Endothelial cell of umbilical vein (primary cell): Measurements from ENCODE around the gene RHEX. TPM values are rescaled to one million over a fixed set of nuclear protein-coding genes. Genes with fewer than 3 reads are reported as not detected.

Experiments
- BruUV-seq: library from RNA; stranded (reverse); fragments of 400-500 nt; replicated peaks from 2 replicates; lab custom pipeline; 2021; lab: Mats Ljungman, UMichigan
- CTCF ChIA-PET: fragments of 300-600, 350-600 bp; sonication (Branson Sonifier 250); formaldehyde crosslinking; loops from one replicate; lab custom pipeline; 2021; ENCODE audit warnings: antibody characterized with exemption, inconsistent platforms; lab: Charles Lee
- POLR2A ChIA-PET: fragments of 300-600, 350-600 bp; sonication (Branson Sonifier 250); formaldehyde crosslinking; loops from one replicate; lab custom pipeline; 2021; ENCODE audit warnings: antibody characterized with exemption, inconsistent platforms; lab: Charles Lee
- DNase-seq: peaks from one replicate; pipeline ENCODE4 v3.0.0-alpha.2; 2011; ENCODE audit warnings: low read depth, low spot score
- FAIRE-seq: peaks from 2 replicates; lab custom pipeline; 2011; peaks lifted over from hg19 to GRCh38; lab: Jason Lieb, UNC
- H2AFZ ChIP-seq: 2 replicates; pipeline ENCODE4 v1.6.0; 2012; ENCODE audit warnings: low read depth, low read length, control low read depth, inconsistent platforms
- H3K27ac ChIP-seq: 2 replicates; pipeline ENCODE4 v1.5.1; 2011; ENCODE audit warnings: low read depth, mild to moderate bottlenecking, control low read depth, low read length, moderate library complexity; ENCODE audit not compliant: insufficient read depth
- H3K27me3 ChIP-seq, 2 experiments: 2 replicates each; pipeline versions ENCODE4 v1.6.0 to v1.6.1; 2011; ENCODE audit warnings: low read length in 2 of 2, mixed read lengths in 1 of 2; ENCODE audit not compliant: control insufficient read depth in 2 of 2, insufficient read depth in 2 of 2
- H3K36me3 ChIP-seq, 2 experiments: 2 replicates in 1 of 2; 3 replicates in 1 of 2; pipeline ENCODE4 v1.5.1; 2011; ENCODE audit warnings: low read length in 2 of 2, mild to moderate bottlenecking in 1 of 2, moderate library complexity in 1 of 2; ENCODE audit not compliant: control insufficient read depth in 2 of 2, insufficient read depth in 2 of 2; ENCODE audit errors: extremely low read depth in 1 of 2
- H3K4me1 ChIP-seq: 3 replicates; pipeline ENCODE4 v1.5.1; 2011; ENCODE audit warnings: mild to moderate bottlenecking, low read length; ENCODE audit not compliant: control insufficient read depth, insufficient read depth; ENCODE audit errors: extremely low read depth
- H3K4me2 ChIP-seq: 2 replicates; pipeline ENCODE4 v1.6.1; 2011; ENCODE audit warnings: low read length, control low read depth, mixed read lengths; ENCODE audit not compliant: insufficient read depth
- H3K4me3 ChIP-seq, 3 experiments: fragments of 200-600 bp in 1 of 3; sonication (generic), shearing (Covaris generic) in 1 of 3; replicated peaks in 1 of 3; 2 replicates each; pipeline ENCODE4 v1.5.1; 2011 to 2016; ENCODE audit warnings: control low read depth in 3 of 3, low read length in 3 of 3, mild to moderate bottlenecking in 2 of 3, inconsistent platforms in 1 of 3, low read depth in 1 of 3, moderate library complexity in 1 of 3; ENCODE audit not compliant: insufficient read depth in 1 of 3
- H3K79me2 ChIP-seq: 2 replicates; pipeline ENCODE4 v1.6.0; 2012; ENCODE audit warnings: low read length, inconsistent platforms; ENCODE audit not compliant: control insufficient read depth, insufficient read depth
- H3K9ac ChIP-seq: replicated peaks from 2 replicates; pipeline ENCODE3; 2011; ENCODE audit warnings: low read length, control low read depth; ENCODE audit not compliant: insufficient read depth; ENCODE audit errors: extremely low read depth
- H3K9me1 ChIP-seq: replicated peaks from 3 replicates; pipeline ENCODE4 v1.6.0; 2011; ENCODE audit warnings: mild to moderate bottlenecking, low read length; ENCODE audit not compliant: control insufficient read depth, insufficient read depth; ENCODE audit errors: extremely low read depth
- H3K9me3 ChIP-seq: replicated peaks from 2 replicates; pipeline ENCODE4 v1.5.1; 2012; ENCODE audit warnings: low read length, inconsistent platforms; ENCODE audit not compliant: control insufficient read depth, insufficient read depth
- H4K20me1 ChIP-seq: replicated peaks from 2 replicates; pipeline ENCODE3; 2011; ENCODE audit warnings: mild to moderate bottlenecking, low read length; ENCODE audit not compliant: control insufficient read depth, insufficient read depth; ENCODE audit errors: extremely low read depth
- EZH2 ChIP-seq: IDR thresholded peaks from 2 replicates; pipeline ENCODE4 v1.6.1; 2012; ENCODE audit warnings: borderline replicate concordance, low read depth, mild to moderate bottlenecking, moderate library complexity, low read length, inconsistent platforms; ENCODE audit not compliant: severe bottlenecking
- FOS ChIP-seq: IDR thresholded peaks from 2 replicates; pipeline ENCODE4 v1.6.1; 2011; ENCODE audit warnings: mild to moderate bottlenecking, low read length, moderate library complexity, borderline replicate concordance; ENCODE audit not compliant: insufficient read depth
- GATA2 ChIP-seq: IDR thresholded peaks from 2 replicates; pipeline ENCODE4 v1.7.0; 2011; ENCODE audit warnings: low read depth, mild to moderate bottlenecking, moderate library complexity, mixed read lengths, low read length; ENCODE audit not compliant: insufficient read length, insufficient read depth
- JUN ChIP-seq: IDR thresholded peaks from 2 replicates; pipeline ENCODE4 v1.6.1; 2011; ENCODE audit warnings: borderline replicate concordance, low read depth; ENCODE audit not compliant: insufficient read length, insufficient read depth
- MAX ChIP-seq: IDR thresholded peaks from 2 replicates; pipeline ENCODE4 v1.6.1; 2011; ENCODE audit not compliant: insufficient read depth, insufficient read length
- MYC ChIP-seq: IDR thresholded peaks from one replicate; pipeline ENCODE4 v1.6.1; 2011; ENCODE audit warnings: mild to moderate bottlenecking, low read depth, low read length
- POLR2A ChIP-seq: IDR thresholded peaks from 2 replicates; pipeline ENCODE4 v1.6.1; 2012; ENCODE audit warnings: low read depth, mild to moderate bottlenecking, control low read depth, low read length
- POLR2AphosphoS5 ChIP-seq: IDR thresholded peaks from 2 replicates; pipeline ENCODE4 v1.6.1; 2012; ENCODE audit warnings: low read depth, mild to moderate bottlenecking, control low read depth, low read length, moderate library complexity; ENCODE audit not compliant: insufficient read depth
- dilution Hi-C: fragments of 300-500 bp; cut with MboI; formaldehyde crosslinking; loops from one replicate; pipeline ENCODE4 v1.15.0; 2019; ENCODE audit warnings: low sequenced_read_pairs; ENCODE audit not compliant: extremely low pct_ligation_motif_present
- intact Hi-C: fragments of 100-400 bp; cut with micrococcal nuclease; formaldehyde crosslinking; loops from one replicate; pipeline ENCODE4 v1.10.0; 2022
- polyA plus RNA-seq, 4 experiments: library from polyadenylated mRNA; depleted of rRNA in 3 of 4; stranded (reverse) in 3 of 4; unstranded in 1 of 4; fragments of >200 nt; gene quantifications; 2 replicates each; pipeline versions ENCODE4 v1.2.1 to v1.2.3, GENCODE V29; 2011 to 2012; ENCODE audit warnings: missing spikeins in 1 of 4
- total RNA-seq: library from RNA; stranded (reverse); gene quantifications from 2 replicates; pipeline ENCODE4 v1.2.3, GENCODE V29; 2021
- TF ChIP-seq, protein P1 (sequence below), 2 donors: IDR thresholded peaks; 1 replicate in 1 of 2; 2 replicates in 1 of 2; pipeline ENCODE4 v1.5.1; 2011; ENCODE audit warnings: low read length in 2 of 2, mild to moderate bottlenecking in 2 of 2, moderate library complexity in 2 of 2, control low read depth in 1 of 2, inconsistent platforms in 1 of 2, low read depth in 1 of 2; ENCODE audit not compliant: insufficient read depth in 1 of 2; ENCODE audit errors: extremely low read depth in 1 of 2

Gene RHEX
- total and polyA plus RNA-seq, 2 donors (not counting 3 experiments of a cell fraction or from before 2014, with no cell fraction given), result not detected

- no peak for DNase-seq
- no peak for FAIRE-seq
- no peaks in the 10 kb centered on the region for H3K36me3 ChIP-seq
- BruUV-seq, result no TSS peak
- H4K20me1 ChIP-seq, result no peaks in the 10 kb centered on the region
- H3K4me2 ChIP-seq, result no peak overlapping the region
- H3K79me2 ChIP-seq, result no peaks in the 10 kb centered on the region
- H3K27me3 ChIP-seq, result peaks cover 0 to 2% of the 10 kb centered on the region in 2 experiments
- no peak overlapping the region for H3K4me3 ChIP-seq
- dilution Hi-C loops (loop anchor here (25.0 kb wide), 1 partner anchor 124 kb away; no protein-coding TSS in a partner anchor), intact Hi-C loops (no loop called here)
- H3K9ac ChIP-seq, result no peak overlapping the region
- H3K27ac ChIP-seq, result no peak overlapping the region
- no peak for TF ChIP-seq JUN
- no peak for TF ChIP-seq POLR2AphosphoS5
- TF ChIP-seq MAX, result no peak
- no peak for TF ChIP-seq MYC
- no peak for TF ChIP-seq FOS
- no peak for TF ChIP-seq POLR2A
- TF ChIP-seq EZH2, result no peak
- no peak for TF ChIP-seq GATA2
- TF ChIP-seq, protein P1, sequence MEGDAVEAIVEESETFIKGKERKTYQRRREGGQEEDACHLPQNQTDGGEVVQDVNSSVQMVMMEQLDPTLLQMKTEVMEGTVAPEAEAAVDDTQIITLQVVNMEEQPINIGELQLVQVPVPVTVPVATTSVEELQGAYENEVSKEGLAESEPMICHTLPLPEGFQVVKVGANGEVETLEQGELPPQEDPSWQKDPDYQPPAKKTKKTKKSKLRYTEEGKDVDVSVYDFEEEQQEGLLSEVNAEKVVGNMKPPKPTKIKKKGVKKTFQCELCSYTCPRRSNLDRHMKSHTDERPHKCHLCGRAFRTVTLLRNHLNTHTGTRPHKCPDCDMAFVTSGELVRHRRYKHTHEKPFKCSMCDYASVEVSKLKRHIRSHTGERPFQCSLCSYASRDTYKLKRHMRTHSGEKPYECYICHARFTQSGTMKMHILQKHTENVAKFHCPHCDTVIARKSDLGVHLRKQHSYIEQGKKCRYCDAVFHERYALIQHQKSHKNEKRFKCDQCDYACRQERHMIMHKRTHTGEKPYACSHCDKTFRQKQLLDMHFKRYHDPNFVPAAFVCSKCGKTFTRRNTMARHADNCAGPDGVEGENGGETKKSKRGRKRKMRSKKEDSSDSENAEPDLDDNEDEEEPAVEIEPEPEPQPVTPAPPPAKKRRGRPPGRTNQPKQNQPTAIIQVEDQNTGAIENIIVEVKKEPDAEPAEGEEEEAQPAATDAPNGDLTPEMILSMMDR (IDR thresholded peaks at IDR 0.05; ENCODE audit: extremely low read depth in 1 of 2, insufficient read depth in 1 of 2, low read depth in 1 of 2, low read length in 2 of 2), result no peak
- H2AFZ ChIP-seq, result no peak overlapping the region
- peaks cover 5% of the 10 kb centered on the region for H3K4me1 ChIP-seq
- no peaks in the 10 kb centered on the region for H3K9me3 ChIP-seq
- ChIA-PET POLR2A (no interaction called here), CTCF (interaction anchor here (1.4 to 6.9 kb wide), 4 partner anchors 80 to 192 kb away, joined by 5 to 319 read pairs (median 18); no protein-coding TSS in a partner anchor)
- H3K9me1 ChIP-seq, result no peaks in the 10 kb centered on the region
These were observed 57.8 kb downstream of the RHEX start for GRCh38 chr1:206110820-206111219.
